IMR-90 (cell line): ENCODE data around the gene GNG12. TPM values are rescaled to one million over a fixed set of nuclear protein-coding genes. Genes with fewer than 3 reads are reported as not detected.
A peak's percentile ranks its signal among the peaks of the same experiment; 100 is the strongest.

ENCODE experiments used
- ATAC-seq: fragments of 200-7000 bp; cut with Tn5 transposase; 2 replicates; pipeline ENCODE4 v1.9.1; 2020; ENCODE audit warnings: low read depth, mild to moderate bottlenecking, moderate library complexity
- BruUV-seq: library from RNA; stranded (reverse); fragments of 400-500 nt; replicated peaks from 2 replicates; lab custom pipeline; 2021; lab: Mats Ljungman, UMichigan
- CTCF ChIA-PET: fragments of 300-600 bp; formaldehyde crosslinking; extraction: SDS; loops from one replicate; lab custom pipeline; 2021; ENCODE audit warnings: antibody characterized with exemption; lab: Yijun Ruan, JAX
- POLR2A ChIA-PET: fragments of 300-600 bp; sonication (Branson Sonifier 250); formaldehyde crosslinking; loops from one replicate; lab custom pipeline; 2022; ENCODE audit warnings: antibody characterized with exemption; ENCODE audit not compliant: unreplicated experiment; lab: Charles Lee
- DNase-seq: peaks from one replicate; pipeline ENCODE4 v3.0.0; 2013
- H2AFZ ChIP-seq: replicated peaks from 2 replicates; pipeline ENCODE3; 2013; ENCODE audit warnings: low read length, mild to moderate bottlenecking; ENCODE audit not compliant: poor library complexity
- H2AK5ac ChIP-seq: 2 replicates; pipeline ENCODE4 v1.6.1; 2013; ENCODE audit warnings: low read depth, low read length, inconsistent platforms
- H2AK9ac ChIP-seq: replicated peaks from 2 replicates; pipeline ENCODE3; 2013; ENCODE audit warnings: mild to moderate bottlenecking, low read depth, low read length, moderate library complexity; ENCODE audit not compliant: poor library complexity
- H2BK120ac ChIP-seq: 2 replicates; pipeline ENCODE4 v1.6.1; 2013; ENCODE audit warnings: low read depth, low read length, inconsistent platforms
- H2BK15ac ChIP-seq: 3 replicates; pipeline ENCODE4 v1.6.1; 2013; ENCODE audit warnings: low read depth, low read length, inconsistent platforms
- H2BK20ac ChIP-seq: 2 replicates; pipeline ENCODE4 v1.6.1; 2013; ENCODE audit warnings: low read depth, mild to moderate bottlenecking, inconsistent platforms, low read length, moderate library complexity
- H2BK5ac ChIP-seq: 2 replicates; pipeline ENCODE4 v1.6.1; 2013; ENCODE audit warnings: mild to moderate bottlenecking, low read depth, low read length, inconsistent platforms; ENCODE audit not compliant: poor library complexity, severe bottlenecking
- H3K14ac ChIP-seq: replicated peaks from 2 replicates; pipeline ENCODE4 v1.6.1; 2013; ENCODE audit warnings: low read depth, low read length, inconsistent platforms
- H3K18ac ChIP-seq: 2 replicates; pipeline ENCODE4 v1.6.1; 2013; ENCODE audit warnings: low read depth, low read length, control low read depth
- H3K23ac ChIP-seq: 2 replicates; pipeline ENCODE4 v1.6.1; 2013; ENCODE audit warnings: low read depth, low read length, inconsistent platforms
- H3K27ac ChIP-seq: 2 replicates; pipeline ENCODE4 v1.5.1; 2013; ENCODE audit warnings: mild to moderate bottlenecking, control low read depth, low read length; ENCODE audit not compliant: insufficient read depth
- H3K27me3 ChIP-seq: 2 replicates; pipeline ENCODE4 v1.6.1; 2013; ENCODE audit warnings: low read length; ENCODE audit not compliant: control insufficient read depth, insufficient read depth
- H3K36me3 ChIP-seq: 2 replicates; pipeline ENCODE4 v1.6.1; 2013; ENCODE audit warnings: low read length, mixed read lengths; ENCODE audit not compliant: control insufficient read depth, insufficient read depth
- H3K4ac ChIP-seq: 2 replicates; pipeline ENCODE4 v1.6.1; 2013; ENCODE audit warnings: low read depth, low read length, inconsistent platforms
- H3K4me1 ChIP-seq: 2 replicates; pipeline ENCODE4 v1.6.1; 2013; ENCODE audit warnings: low read length, mixed read lengths; ENCODE audit not compliant: control insufficient read depth, insufficient read depth
- H3K4me2 ChIP-seq: 2 replicates; pipeline ENCODE4 v1.6.1; 2013; ENCODE audit warnings: low read depth, mild to moderate bottlenecking, control low read depth, low read length, moderate library complexity
- H3K4me3 ChIP-seq: 2 replicates; pipeline ENCODE4 v1.5.1; 2013; ENCODE audit warnings: low read depth, mild to moderate bottlenecking, control low read depth, low read length, moderate library complexity; ENCODE audit not compliant: insufficient read depth
- H3K56ac ChIP-seq: 2 replicates; pipeline ENCODE4 v1.6.1; 2013; ENCODE audit warnings: low read length, inconsistent platforms; ENCODE audit not compliant: insufficient read depth; ENCODE audit errors: extremely low read depth
- H3K79me1 ChIP-seq, 2 experiments: 2 replicates each; pipeline ENCODE4 v1.6.1; 2013; ENCODE audit warnings: low read length in 2 of 2, inconsistent platforms in 1 of 2, low read depth in 1 of 2
- H3K9ac ChIP-seq: 2 replicates; pipeline ENCODE4 v1.6.1; 2013; ENCODE audit warnings: low read depth, low read length, control low read depth
- H3K9me1 ChIP-seq: 2 replicates; pipeline ENCODE4 v1.6.1; 2013; ENCODE audit warnings: low read length, inconsistent platforms; ENCODE audit not compliant: insufficient read depth
- H3K9me3 ChIP-seq: 2 replicates; pipeline ENCODE4 v1.6.1; 2013; ENCODE audit warnings: low read length; ENCODE audit not compliant: control insufficient read depth, insufficient read depth
- H4K20me1 ChIP-seq: 2 replicates; pipeline ENCODE4 v1.6.1; 2013; ENCODE audit warnings: low read length, inconsistent platforms; ENCODE audit not compliant: insufficient read depth
- H4K5ac ChIP-seq: 2 replicates; pipeline ENCODE4 v1.6.1; 2013; ENCODE audit warnings: mild to moderate bottlenecking, low read depth, low read length, control low read depth
- H4K8ac ChIP-seq, 2 experiments: 2 replicates each; pipeline ENCODE4 v1.6.1; 2013; ENCODE audit warnings: low read depth in 2 of 2, low read length in 2 of 2, control low read depth in 1 of 2, inconsistent platforms in 1 of 2
- H4K91ac ChIP-seq: 2 replicates; pipeline ENCODE4 v1.6.1; 2013; ENCODE audit warnings: low read depth, low read length, inconsistent platforms; ENCODE audit not compliant: insufficient read depth
- BHLHE40 ChIP-seq: fragments of 150-350 bp; IDR thresholded peaks from 2 replicates; pipeline ENCODE4 v1.6.1; 2016; ENCODE audit warnings: mild to moderate bottlenecking, low read depth, low read length
- FOS ChIP-seq: fragments of 150-350 bp; IDR thresholded peaks from 2 replicates; pipeline ENCODE4 v1.6.1; 2016; ENCODE audit warnings: low read depth, low read length
- MAFK ChIP-seq: IDR thresholded peaks from 2 replicates; pipeline ENCODE4 v1.6.1; 2012; ENCODE audit warnings: low read depth, low read length, improper control_type of control experiment
- MXI1 ChIP-seq: IDR thresholded peaks from 2 replicates; pipeline ENCODE4 v1.6.1; 2012; ENCODE audit warnings: low read depth, mild to moderate bottlenecking, low read length, moderate library complexity, borderline replicate concordance
- NFE2L2 ChIP-seq: fragments of 150-350 bp; IDR thresholded peaks from 2 replicates; pipeline ENCODE4 v1.6.1; 2016; ENCODE audit warnings: low read depth, mild to moderate bottlenecking, low read length
- POLR2A ChIP-seq: IDR thresholded peaks from 2 replicates; pipeline ENCODE4 v1.6.1; 2012; ENCODE audit warnings: mild to moderate bottlenecking, low read depth, low read length
- RAD21 ChIP-seq: IDR thresholded peaks from 2 replicates; pipeline ENCODE4 v1.6.1; 2012; ENCODE audit warnings: low read length, improper control_type of control experiment
- RCOR1 ChIP-seq: IDR thresholded peaks from 2 replicates; pipeline ENCODE4 v1.6.1; 2012; ENCODE audit warnings: mild to moderate bottlenecking, low read length, improper control_type of control experiment; ENCODE audit not compliant: insufficient replicate concordance
- RFX5 ChIP-seq: IDR thresholded peaks from 2 replicates; pipeline ENCODE4 v1.8.0; 2012; ENCODE audit warnings: low read depth, mild to moderate bottlenecking, low read length, moderate library complexity
- SMC3 ChIP-seq: fragments of 150-350 bp; IDR thresholded peaks from 2 replicates; pipeline ENCODE4 v1.6.1; 2016; ENCODE audit warnings: low read depth, mild to moderate bottlenecking, antibody characterized with exemption, low read length, moderate library complexity
- WGBS, 2 experiments: methylation state at CpG; one replicate each; pipeline versions ENCODE4 v1.1.5 to v1.1.7; 2013; ENCODE audit warnings: missing lambda C conversion rate in 2 of 2; ENCODE audit not compliant: insufficient read length in 1 of 2; ENCODE audit errors: extremely low coverage in 2 of 2; 5-methylcytosine and 5-hydroxymethylcytosine counted together
- dilution Hi-C: fragments of 300-500 bp; cut with HindIII; formaldehyde crosslinking; loops from one replicate; pipeline ENCODE4 v1.14.3; 2018; ENCODE audit warnings: low sequenced_read_pairs; ENCODE audit not compliant: unreplicated experiment
- in situ Hi-C: fragments of 300-500 bp; cut with MboI; formaldehyde crosslinking; loops from 3 replicates; pipeline ENCODE4 v1.14.3; 2019; ENCODE audit warnings: low sequenced_read_pairs, inconsistent platforms, mixed read lengths
- intact Hi-C: fragments of 100-400 bp; cut with micrococcal nuclease; formaldehyde crosslinking; loops from 2 replicates; pipeline ENCODE4 v1.10.0; 2022
- polyA plus RNA-seq, 3 experiments: library from polyadenylated mRNA; depleted of rRNA; stranded (reverse); fragments of >200 nt; gene quantifications; 2 replicates each; pipeline ENCODE4 v1.2.3, GENCODE V29; 2012; ENCODE audit warnings: low replicate concordance in 1 of 3
- total RNA-seq: library from RNA; depleted of rRNA; stranded (reverse); fragments of >200 nt; gene quantifications from 2 replicates; pipeline ENCODE4 v1.2.3, GENCODE V29; 2012
- TF ChIP-seq, protein P1 (sequence below): fragments of 150-350 bp; IDR thresholded peaks from 2 replicates; pipeline ENCODE4 v1.6.1; 2016; ENCODE audit warnings: low read depth, mild to moderate bottlenecking, low read length, moderate library complexity, borderline replicate concordance
- TF ChIP-seq, protein P2 (sequence below): fragments of 150-350 bp; IDR thresholded peaks from 2 replicates; pipeline ENCODE4 v1.6.1; 2017; ENCODE audit warnings: mild to moderate bottlenecking, antibody characterized with exemption, low read length, low read depth
- TF ChIP-seq, protein P3 (sequence below): conservative IDR thresholded peaks from 2 replicates; pipeline ENCODE4 v1.5.1; 2012; ENCODE audit warnings: mild to moderate bottlenecking, low read depth, low read length, improper control_type of control experiment

Gene GNG12
- total and polyA plus RNA-seq, 2 of the 4 experiments (the other 2 are of a cell fraction) = 92.3 to 132 TPM

DNA sequence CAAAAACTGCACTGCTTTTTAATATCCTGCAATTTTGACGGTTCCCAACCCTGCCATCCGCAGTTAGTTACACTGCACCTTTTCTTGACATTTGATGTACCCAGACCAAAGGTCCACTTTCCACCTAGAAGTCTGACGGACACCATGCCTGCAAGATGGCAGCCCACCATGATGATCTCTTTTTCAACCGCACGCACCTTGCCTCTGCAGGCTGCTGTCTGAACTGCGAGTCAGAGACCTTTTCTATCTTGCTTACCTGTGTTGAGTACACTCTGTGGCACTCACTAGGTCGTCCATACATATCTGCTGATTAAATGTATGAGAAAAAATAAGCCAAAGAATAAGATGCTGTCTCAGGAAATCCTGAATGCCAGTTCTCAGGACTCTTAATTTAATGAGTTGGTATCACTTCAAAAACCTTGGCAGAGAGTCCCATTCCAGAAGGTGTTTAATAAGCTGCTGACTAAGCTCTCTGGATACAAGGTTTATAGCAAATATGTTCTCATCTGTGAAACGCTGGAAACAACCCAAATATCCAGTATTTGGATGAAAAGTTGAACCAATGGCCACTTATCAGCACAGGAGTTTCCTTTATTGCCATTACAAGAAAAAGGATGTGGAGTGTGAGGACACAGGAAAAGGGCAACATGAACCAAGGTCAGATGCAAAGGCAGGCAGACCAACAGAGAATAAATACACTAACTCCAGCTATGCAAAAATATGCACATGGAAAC lies 37.9 kb downstream of the GNG12 start:
- Histone ChIP-seq H2AFZ (no peak overlapping the region), H2BK20ac (no peak overlapping the region), H4K20me1 (peaks cover 22% of the 10 kb centered on the region), H2AK5ac (peak overlapping the region; percentile 27), H2BK120ac (no peak overlapping the region; the same call in 1 of the 2 replicates), H2AK9ac (no peak overlapping the region), H3K79me1 (peaks cover 29 to 78% of the 10 kb centered on the region in 2 experiments), H3K27me3 (no peaks in the 10 kb centered on the region), H4K91ac (no peak overlapping the region), H3K4me2 (no peak overlapping the region), H4K8ac (peak overlapping the region in 1 of 2 experiments; percentile 17; a peak in 2 of 4 replicates), H4K5ac (no peak overlapping the region; the same call in 1 of the 2 replicates), H3K4me3 (no peak overlapping the region), H3K9me3 (no peaks in the 10 kb centered on the region), H3K23ac (no peak overlapping the region; the same call in 1 of the 2 replicates), H3K18ac (no peak overlapping the region), H3K4ac (peak overlapping the region; percentile 19; the same call in 1 of the 2 replicates), H2BK5ac (peak overlapping the region; percentile 86), H3K4me1 (peaks cover 24% of the 10 kb centered on the region), H2BK15ac (peak overlapping the region; percentile 4; the same call in 1 of the 3 replicates), H3K9ac (no peak overlapping the region), H3K27ac (no peak overlapping the region), H3K9me1 (peaks cover 24% of the 10 kb centered on the region), H3K14ac (no peak overlapping the region), H3K36me3 (no peaks in the 10 kb centered on the region), H3K56ac (no peak overlapping the region)
- DNase-seq (no peak), ATAC-seq (no peak)
- TF ChIP-seq, protein P1, sequence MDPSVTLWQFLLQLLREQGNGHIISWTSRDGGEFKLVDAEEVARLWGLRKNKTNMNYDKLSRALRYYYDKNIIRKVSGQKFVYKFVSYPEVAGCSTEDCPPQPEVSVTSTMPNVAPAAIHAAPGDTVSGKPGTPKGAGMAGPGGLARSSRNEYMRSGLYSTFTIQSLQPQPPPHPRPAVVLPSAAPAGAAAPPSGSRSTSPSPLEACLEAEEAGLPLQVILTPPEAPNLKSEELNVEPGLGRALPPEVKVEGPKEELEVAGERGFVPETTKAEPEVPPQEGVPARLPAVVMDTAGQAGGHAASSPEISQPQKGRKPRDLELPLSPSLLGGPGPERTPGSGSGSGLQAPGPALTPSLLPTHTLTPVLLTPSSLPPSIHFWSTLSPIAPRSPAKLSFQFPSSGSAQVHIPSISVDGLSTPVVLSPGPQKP = no peak
- TF ChIP-seq SMC3 (no peak), RAD21 (no peak), RFX5 (no peak), POLR2A (no peak), BHLHE40 (no peak), RCOR1 (no peak), MAFK (no peak), NFE2L2 (no peak), MXI1 (no peak), FOS (no peak)
- TF ChIP-seq, protein P2, sequence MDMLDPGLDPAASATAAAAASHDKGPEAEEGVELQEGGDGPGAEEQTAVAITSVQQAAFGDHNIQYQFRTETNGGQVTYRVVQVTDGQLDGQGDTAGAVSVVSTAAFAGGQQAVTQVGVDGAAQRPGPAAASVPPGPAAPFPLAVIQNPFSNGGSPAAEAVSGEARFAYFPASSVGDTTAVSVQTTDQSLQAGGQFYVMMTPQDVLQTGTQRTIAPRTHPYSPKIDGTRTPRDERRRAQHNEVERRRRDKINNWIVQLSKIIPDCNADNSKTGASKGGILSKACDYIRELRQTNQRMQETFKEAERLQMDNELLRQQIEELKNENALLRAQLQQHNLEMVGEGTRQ = no peak
- TF ChIP-seq, protein P3, sequence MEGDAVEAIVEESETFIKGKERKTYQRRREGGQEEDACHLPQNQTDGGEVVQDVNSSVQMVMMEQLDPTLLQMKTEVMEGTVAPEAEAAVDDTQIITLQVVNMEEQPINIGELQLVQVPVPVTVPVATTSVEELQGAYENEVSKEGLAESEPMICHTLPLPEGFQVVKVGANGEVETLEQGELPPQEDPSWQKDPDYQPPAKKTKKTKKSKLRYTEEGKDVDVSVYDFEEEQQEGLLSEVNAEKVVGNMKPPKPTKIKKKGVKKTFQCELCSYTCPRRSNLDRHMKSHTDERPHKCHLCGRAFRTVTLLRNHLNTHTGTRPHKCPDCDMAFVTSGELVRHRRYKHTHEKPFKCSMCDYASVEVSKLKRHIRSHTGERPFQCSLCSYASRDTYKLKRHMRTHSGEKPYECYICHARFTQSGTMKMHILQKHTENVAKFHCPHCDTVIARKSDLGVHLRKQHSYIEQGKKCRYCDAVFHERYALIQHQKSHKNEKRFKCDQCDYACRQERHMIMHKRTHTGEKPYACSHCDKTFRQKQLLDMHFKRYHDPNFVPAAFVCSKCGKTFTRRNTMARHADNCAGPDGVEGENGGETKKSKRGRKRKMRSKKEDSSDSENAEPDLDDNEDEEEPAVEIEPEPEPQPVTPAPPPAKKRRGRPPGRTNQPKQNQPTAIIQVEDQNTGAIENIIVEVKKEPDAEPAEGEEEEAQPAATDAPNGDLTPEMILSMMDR = no peak
- in situ Hi-C loops = no loop called here
- ChIA-PET CTCF (interaction anchor here (0.6 to 0.9 kb wide), 2 partner anchors 9 to 30 kb away, joined by 3 to 4 read pairs; no protein-coding TSS in a partner anchor), POLR2A (no interaction called here)
- BruUV-seq = no TSS peak
- intact Hi-C loops = no loop called here
- WGBS, 2 experiments = 90% methylated on average over 5 of the region's 8 CpGs; no CpG with 5 or more reads in 1 of the 2 experiments
- dilution Hi-C loops = no loop called here
